Gastroesophageal sphincter (tissue), 4 donors: Measurements from ENCODE around the gene WDR27. TPM values are rescaled to one million over a fixed set of nuclear protein-coding genes. Genes with fewer than 3 reads are reported as not detected.

ENCODE experiments used
- ATAC-seq: fragments of 150-250 bp; one replicate; pipeline ENCODE4 v1.9.1; 2016; ENCODE audit warnings: mild to moderate bottlenecking, moderate library complexity
- H3K27ac ChIP-seq, 4 donors: fragments of 200-600 bp; sonication (generic) in 3 of 4; 1 replicate in 3 of 4; 2 replicates in 1 of 4; pipeline ENCODE4 v1.5.1; 2016 to 2019
- H3K27me3 ChIP-seq: fragments of 200-600 bp; sonication (generic); one replicate; pipeline ENCODE4 v1.5.1; 2019
- H3K36me3 ChIP-seq, 2 donors: fragments of 200-600 bp; sonication (generic); one replicate each; pipeline ENCODE4 v1.5.1; 2019; ENCODE audit warnings: control low read depth in 1 of 2
- H3K4me1 ChIP-seq, 3 donors: fragments of 200-600 bp; sonication (generic); 1 replicate in 2 of 3; 2 replicates in 1 of 3; pipeline ENCODE4 v1.5.1; 2016 to 2019; ENCODE audit warnings: control low read depth in 2 of 3
- H3K4me3 ChIP-seq, 2 donors: fragments of 200-600 bp; sonication (generic); one replicate each; pipeline ENCODE4 v1.5.1; 2019; ENCODE audit warnings: mild to moderate bottlenecking in 1 of 2, moderate library complexity in 1 of 2
- H3K9me3 ChIP-seq, 3 donors: fragments of 200-600 bp; sonication (generic); one replicate each; pipeline ENCODE4 v1.5.1; 2017 to 2019; ENCODE audit warnings: control low read depth in 2 of 3
- CTCF ChIP-seq, 4 experiments: fragments of 200-600 bp in 2 of 4; fragments of 450-650 bp in 2 of 4; sonication (generic) in 1 of 4; IDR thresholded peaks; one replicate each; pipeline ENCODE4 v1.5.1; 2017 to 2019; ENCODE audit warnings: antibody characterized with exemption in 4 of 4, mild to moderate bottlenecking in 2 of 4, moderate library complexity in 2 of 4
- EP300 ChIP-seq: sonication (generic); formaldehyde crosslinking; IDR thresholded peaks from one replicate; pipeline ENCODE4 v1.6.1; 2017; ENCODE audit warnings: antibody characterized with exemption, mild to moderate bottlenecking
- POLR2A ChIP-seq, 2 donors: fragments of 450-650 bp; IDR thresholded peaks; one replicate each; pipeline ENCODE4 v1.6.1; 2017; ENCODE audit warnings: antibody characterized with exemption in 2 of 2, mild to moderate bottlenecking in 2 of 2, moderate library complexity in 1 of 2
- POLR2AphosphoS5 ChIP-seq: sonication (generic); formaldehyde crosslinking; IDR thresholded peaks from one replicate; pipeline ENCODE4 v1.6.1; 2017; ENCODE audit warnings: antibody characterized with exemption
- WGBS, 2 donors: methylation state at CpG; one replicate each; pipeline ENCODE4 v1.1.5; 2018; ENCODE audit warnings: low coverage in 1 of 2; 5-methylcytosine and 5-hydroxymethylcytosine counted together
- total RNA-seq, 4 donors: library from RNA; depleted of rRNA; stranded (reverse); fragments of >200 nt; gene quantifications; one replicate each; pipeline ENCODE4 v1.1.0, GENCODE V29; 2016

Gene WDR27
- total RNA-seq, 4 donors from 2014 or later, result 10.0 to 35.0 (median 20.7) TPM

DNA sequence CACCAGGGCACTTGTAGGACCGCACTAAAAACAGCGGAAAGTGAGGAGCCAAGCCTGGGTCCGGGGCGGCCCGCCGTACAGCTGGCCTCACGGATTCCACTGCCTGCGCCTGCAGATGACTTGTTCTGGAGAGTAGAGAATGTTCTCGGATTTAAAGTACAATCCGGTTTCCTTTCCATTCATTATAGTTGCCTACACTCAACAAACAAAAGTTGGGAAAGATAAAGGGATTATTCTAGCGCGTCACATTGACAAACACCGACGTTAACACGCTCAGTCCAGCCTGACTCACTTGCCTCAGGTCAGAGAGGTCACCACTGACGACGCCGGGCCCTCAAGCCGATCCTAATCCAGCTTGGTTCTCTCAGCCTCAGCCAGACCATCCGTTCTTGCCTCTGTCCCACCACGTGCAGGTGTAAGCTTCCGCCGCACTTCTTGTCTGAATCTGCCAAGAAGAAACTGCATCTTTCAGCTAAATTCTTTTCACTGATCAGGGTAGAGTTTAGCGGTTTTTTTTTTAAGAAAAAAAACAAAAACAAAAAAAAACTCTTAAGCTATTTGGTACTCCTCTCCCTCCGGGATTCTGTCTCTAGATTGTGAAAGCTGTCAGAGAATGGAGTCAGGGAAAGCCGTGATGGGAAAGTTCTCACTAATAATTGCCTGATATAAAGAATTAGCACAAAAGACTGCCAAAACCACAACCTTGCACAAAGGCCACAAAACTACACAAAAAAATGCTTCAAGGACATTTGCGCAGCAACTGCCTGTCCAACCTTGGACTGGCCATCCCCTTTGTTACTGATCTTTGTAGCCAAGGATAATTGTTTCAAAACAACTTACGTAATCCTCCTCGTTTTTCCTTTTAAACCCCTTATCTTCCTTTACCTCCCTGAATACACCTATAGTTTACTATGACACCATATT, 23.6 kb upstream of the WDR27 start:
- Histone ChIP-seq H3K9me3 (no peaks in the 10 kb centered on the region), H3K27ac (peak overlapping the region; percentile 72 to 99 (median 98)), H3K4me1 (peaks cover 4 to 35% (median 9%) of the 10 kb centered on the region in 3 donors), H3K27me3 (no peaks in the 10 kb centered on the region), H3K4me3 (peak overlapping the region; percentile 53 to 84), H3K36me3 (no peaks in the 10 kb centered on the region)
- ATAC-seq, result peak; percentile 67
- 28 to 36% methylated on average over 14 to 25 of the region's 29 CpGs for WGBS, 2 donors
- peak; percentile 51 for TF ChIP-seq POLR2AphosphoS5
- no peak for TF ChIP-seq EP300
- TF ChIP-seq POLR2A (IDR thresholded peaks at IDR 0.05), result peak; percentile 5 to 21

DNA sequence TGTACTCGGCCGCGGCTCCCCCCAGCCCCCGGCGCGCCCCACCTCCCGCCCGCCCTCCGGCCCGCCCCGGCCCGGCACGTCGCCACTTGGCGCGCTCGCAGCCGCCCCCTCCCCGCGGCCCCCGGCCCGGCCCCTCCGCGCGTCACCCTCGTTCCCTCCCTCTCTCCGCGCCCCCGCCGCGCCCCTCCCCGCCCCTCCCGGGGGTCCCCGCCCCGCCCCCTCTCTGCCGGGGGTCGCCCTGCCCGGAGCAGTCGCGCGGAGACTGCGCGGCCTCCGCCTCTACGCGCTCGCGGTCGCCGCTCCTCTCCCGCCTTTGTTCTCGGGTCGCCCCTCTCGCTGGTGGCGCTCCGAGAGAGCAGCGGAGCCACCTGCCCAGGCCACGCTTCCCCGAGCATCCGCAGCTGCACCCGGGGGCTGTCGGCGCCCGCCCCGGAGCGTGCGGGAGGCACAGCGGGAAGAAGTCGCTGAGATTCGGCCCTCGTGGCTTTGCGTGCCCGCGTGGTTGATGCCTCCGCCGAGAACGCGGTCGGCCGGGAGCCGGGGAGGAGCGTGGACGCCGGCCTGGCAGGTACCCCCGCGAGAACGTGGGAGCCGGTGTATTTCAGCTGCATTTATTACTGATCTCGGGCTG, 22.8 kb upstream of the WDR27 start, which contains the start of gene PHF10:
TSS of gene PHF10 (minus strand) at position 7 of the 631 bp plus-strand sequence. CDS start 569 bp downstream, outside the sequence.
- 0% methylated on average over 1 of the region's 89 CpGs; no CpG with 5 or more reads in 1 of the 2 donors for WGBS, 2 donors
- TF ChIP-seq CTCF (IDR thresholded peaks at IDR 0.05) (peak in 2 of 4 experiments; percentile 2 to 20), POLR2AphosphoS5 (no peak), POLR2A (IDR thresholded peaks at IDR 0.05) (peak in 1 of 2 donors; percentile 8)
- Histone ChIP-seq H3K36me3 (no peaks in the 10 kb centered on the region), H3K4me3 (peak within 1 kb of the TSS; percentile 84 to 94), H3K27me3 (no peaks in the 10 kb centered on the region), H3K4me1 (peaks cover 4 to 38% (median 9%) of the 10 kb centered on the region in 3 donors), H3K9me3 (no peaks in the 10 kb centered on the region), H3K27ac (peak within 1 kb of the TSS; percentile 82 to 99 (median 98))
- ATAC-seq, result peak; percentile 61

DNA sequence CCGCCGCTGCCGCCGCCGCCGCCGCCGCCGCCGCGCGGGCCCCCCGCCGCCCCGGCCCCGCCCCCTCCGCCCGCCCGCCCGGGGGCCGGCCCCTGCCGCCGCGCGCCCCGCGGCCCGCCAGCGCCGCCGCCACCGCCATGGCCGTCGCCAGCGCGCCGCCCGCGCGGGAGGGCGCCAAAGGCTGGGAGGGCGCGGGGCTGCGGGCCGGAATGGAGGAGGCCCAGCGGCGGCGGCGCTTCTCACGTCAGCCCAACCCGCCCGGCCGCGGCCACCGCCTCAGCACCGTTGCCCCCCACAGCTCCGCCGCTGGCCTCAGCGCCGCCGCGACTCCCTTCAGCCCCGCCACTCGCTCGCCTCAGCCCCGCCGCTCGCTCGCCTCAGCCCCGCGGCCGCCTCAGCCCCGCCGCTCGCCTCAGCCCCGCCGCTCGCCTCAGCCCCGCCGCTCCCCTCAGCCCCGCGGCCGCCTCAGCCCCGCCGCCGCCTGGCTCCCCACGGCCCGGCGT, 22.2 kb upstream of the WDR27 start:
- H3K36me3 ChIP-seq, result no peaks in the 10 kb centered on the region
- peak overlapping the region; percentile 82 to 99 (median 98) for H3K27ac ChIP-seq
- TF ChIP-seq EP300, result no peak
- TF ChIP-seq CTCF (IDR thresholded peaks at IDR 0.05), result no peak
- no peak for TF ChIP-seq POLR2AphosphoS5
- peak in 1 of 2 donors; percentile 39 for TF ChIP-seq POLR2A (IDR thresholded peaks at IDR 0.05)
- peak; percentile 60 for ATAC-seq
- no peaks in the 10 kb centered on the region for H3K9me3 ChIP-seq
- peaks cover 4 to 42% (median 9%) of the 10 kb centered on the region in 3 donors for H3K4me1 ChIP-seq
- 0% methylated on average over 5 of the region's 89 CpGs; no CpG with 5 or more reads in 1 of the 2 donors for WGBS, 2 donors
- H3K4me3 ChIP-seq, result peak overlapping the region; percentile 53 to 84
- no peaks in the 10 kb centered on the region for H3K27me3 ChIP-seq

DNA sequence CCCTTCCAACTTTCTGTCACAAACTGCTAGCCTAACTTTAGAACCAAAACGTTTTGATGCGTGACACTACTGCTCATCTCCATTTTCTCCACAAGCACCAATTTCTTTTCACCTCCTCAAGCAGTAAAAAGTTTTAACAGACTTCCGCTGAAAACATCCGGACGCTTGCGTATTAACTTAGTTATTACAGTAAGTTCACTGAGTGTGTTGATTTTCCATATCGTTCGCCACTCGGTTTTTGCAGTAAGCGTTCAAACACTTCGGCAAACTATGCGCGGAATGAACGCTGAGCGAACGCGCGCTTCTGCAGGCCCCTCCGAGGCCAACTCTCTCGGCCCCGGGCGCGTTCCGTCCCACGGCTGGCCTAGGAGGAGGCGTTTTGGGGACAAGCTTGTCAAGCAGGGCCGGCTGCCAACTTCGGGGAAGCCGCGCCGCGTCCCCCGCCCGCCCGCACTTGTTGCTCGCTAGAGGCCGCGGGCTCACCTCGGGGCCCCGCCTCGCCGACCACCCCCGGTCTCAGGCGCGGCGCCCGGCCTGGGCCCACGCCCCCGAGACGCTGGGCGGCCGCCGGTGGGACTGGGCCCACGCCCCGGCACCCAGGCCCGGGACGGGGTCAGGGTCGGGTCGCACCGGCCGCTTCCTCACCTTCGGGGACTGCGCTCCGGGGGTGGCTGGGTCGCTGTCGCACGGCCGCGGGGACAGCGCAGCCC, 21.5 kb upstream of the WDR27 start:
- WGBS, 2 donors, result 0 to 3% methylated on average over 11 to 18 of the region's 70 CpGs
- ATAC-seq, result peak; percentile 57
- H3K27ac ChIP-seq, result peak overlapping the region; percentile 82 to 99 (median 98)
- no peaks in the 10 kb centered on the region for H3K27me3 ChIP-seq
- H3K4me3 ChIP-seq, result peak overlapping the region; percentile 84 to 94
- TF ChIP-seq POLR2AphosphoS5 (peak; percentile 48), EP300 (no peak), POLR2A (IDR thresholded peaks at IDR 0.05) (peak; percentile 25 to 47), CTCF (IDR thresholded peaks at IDR 0.05) (peak in 1 of 4 experiments; percentile 4)
- peaks cover 0 to under 1% of the 10 kb centered on the region in 2 donors for H3K36me3 ChIP-seq
- H3K4me1 ChIP-seq, result peaks cover 4 to 46% (median 9%) of the 10 kb centered on the region in 3 donors
- no peaks in the 10 kb centered on the region for H3K9me3 ChIP-seq
